GM18505 (cell line): ENCODE data around the gene RFX7.

Experiments
- ATAC-seq: cut with Tn5 transposase; IDR thresholded peaks from one replicate; pipeline ENCODE4 v1.9.1; 2021; ENCODE audit not compliant: unreplicated experiment
- POLR2A ChIP-seq: IDR thresholded peaks from 4 replicates; pipeline ENCODE4 v1.6.1; 2011; ENCODE audit warnings: borderline replicate concordance; ENCODE audit not compliant: insufficient read depth, insufficient read length; ENCODE audit errors: extremely low read depth

Gene RFX7

GRCh38 chr15:56094171-56094570 is 149.5 kb downstream of the RFX7 start:
- ATAC-seq = no peak
- no peak for TF ChIP-seq POLR2A

GRCh38 chr15:56088389-56088788 is 155.3 kb downstream of the RFX7 start:
- no peak for ATAC-seq

GRCh38 chr15:56086566-56086965 is 157.1 kb downstream of the RFX7 start:
- TF ChIP-seq POLR2A = no peak
- no peak for ATAC-seq

More at GRCh38 chr15:56088389-56088788, 155.3 kb downstream of the RFX7 start:
- TF ChIP-seq POLR2A = no peak

- ATAC-seq = no peak
Measured at GRCh38 chr15:56082263-56082761, 161.4 kb downstream of the RFX7 start.

GRCh38 chr15:56077081-56077480 is 166.6 kb downstream of the RFX7 start:
- no peak for TF ChIP-seq POLR2A
- no peak for ATAC-seq

More at GRCh38 chr15:56082263-56082761, 161.4 kb downstream of the RFX7 start:
- TF ChIP-seq POLR2A = no peak

GRCh38 chr15:56076640-56077039 is 167.0 kb downstream of the RFX7 start:
- ATAC-seq = no peak
- no peak for TF ChIP-seq POLR2A

GRCh38 chr15:56074481-56075265 is 169.0 kb downstream of the RFX7 start:
- ATAC-seq = no peak
- no peak for TF ChIP-seq POLR2A

GRCh38 chr15:56064152-56064551 is 179.5 kb downstream of the RFX7 start:
- TF ChIP-seq POLR2A = no peak
- no peak for ATAC-seq

GRCh38 chr15:56059716-56060115 is 184.0 kb downstream of the RFX7 start:
- ATAC-seq = no peak
- TF ChIP-seq POLR2A = no peak

GRCh38 chr15:56058986-56059385 is 184.7 kb downstream of the RFX7 start:
- no peak for TF ChIP-seq POLR2A
- no peak for ATAC-seq

- ATAC-seq = no peak
Measured at GRCh38 chr15:56056626-56057025, 187.1 kb downstream of the RFX7 start.

GRCh38 chr15:56053046-56053400 is 190.7 kb downstream of the RFX7 start:
- no peak for ATAC-seq
- no peak for TF ChIP-seq POLR2A

More at GRCh38 chr15:56056626-56057025, 187.1 kb downstream of the RFX7 start:
- no peak for TF ChIP-seq POLR2A

GRCh38 chr15:56052395-56053045 is 191.2 kb downstream of the RFX7 start:
- TF ChIP-seq POLR2A = no peak
- no peak for ATAC-seq

GRCh38 chr15:56051676-56052075 is 192.0 kb downstream of the RFX7 start:
- no peak for TF ChIP-seq POLR2A
- no peak for ATAC-seq
